MCF 10A (cell line): ENCODE data around the gene HTR3D. TPM values are rescaled to one million over a fixed set of nuclear protein-coding genes. Genes with fewer than 3 reads are reported as not detected.

Source experiments
- BruUV-seq: library from RNA; stranded (reverse); fragments of 400-500 nt; replicated peaks from 2 replicates; lab custom pipeline; 2021; lab: Mats Ljungman, UMichigan
- CTCF ChIA-PET: fragments of 300-600 bp; sonication (Branson Sonifier 250); formaldehyde crosslinking; extraction: SDS; loops from one replicate; lab custom pipeline; 2021; ENCODE audit warnings: antibody characterized with exemption, inconsistent platforms; lab: Yijun Ruan, JAX
- POLR2A ChIA-PET: fragments of 300-600, 350-650 bp; sonication (Branson Sonifier 250); formaldehyde crosslinking; extraction: SDS; loops from one replicate; lab custom pipeline; 2020; ENCODE audit warnings: antibody characterized with exemption, inconsistent platforms; lab: Yijun Ruan, JAX
- DNase-seq: peaks from one replicate; pipeline ENCODE4 v3.0.0-alpha.2; 2018; ENCODE audit not compliant: unreplicated experiment
- H3K27ac Mint-ChIP-seq: one replicate; pipeline ENCODE4 v1.8.0; 2022; ENCODE audit warnings: mild to moderate bottlenecking, low read depth, mixed read lengths; ENCODE audit not compliant: unreplicated experiment
- H3K27me3 Mint-ChIP-seq: one replicate; pipeline ENCODE4 v1.8.0; 2022; ENCODE audit warnings: mixed read lengths; ENCODE audit not compliant: insufficient read depth, unreplicated experiment
- H3K36me3 Mint-ChIP-seq: one replicate; pipeline ENCODE4 v1.8.0; 2022; ENCODE audit warnings: mild to moderate bottlenecking, moderate library complexity, mixed read lengths; ENCODE audit not compliant: insufficient read depth, unreplicated experiment
- H3K4me1 Mint-ChIP-seq: one replicate; pipeline ENCODE4 v1.8.0; 2022; ENCODE audit warnings: mixed read lengths; ENCODE audit not compliant: insufficient read depth, unreplicated experiment
- H3K4me3 Mint-ChIP-seq: one replicate; pipeline ENCODE4 v1.8.0; 2022; ENCODE audit warnings: mild to moderate bottlenecking, moderate library complexity, mixed read lengths; ENCODE audit not compliant: unreplicated experiment
- H3K9me3 Mint-ChIP-seq: one replicate; pipeline ENCODE4 v1.8.0; 2022; ENCODE audit warnings: mixed read lengths; ENCODE audit not compliant: unreplicated experiment
- intact Hi-C: fragments of 100-400 bp; cut with micrococcal nuclease; formaldehyde crosslinking; loops from 2 replicates; pipeline ENCODE4 v1.14.1; 2022
- total RNA-seq: library from RNA; stranded (reverse); gene quantifications from 2 replicates; pipeline ENCODE4 v1.2.3, GENCODE V29; 2022
- TF ChIP-seq, protein P1 (sequence below): fragments of 200-600 bp; IDR thresholded peaks from one replicate; pipeline ENCODE4 v1.8.0; 2022; ENCODE audit warnings: antibody characterized with exemption, mild to moderate bottlenecking; ENCODE audit not compliant: unreplicated experiment

The HTR3D gene
- total RNA-seq, 1 experiment from 2014 or later: not detected

- intact Hi-C loops: no loop called here
- TF ChIP-seq, protein P1, sequence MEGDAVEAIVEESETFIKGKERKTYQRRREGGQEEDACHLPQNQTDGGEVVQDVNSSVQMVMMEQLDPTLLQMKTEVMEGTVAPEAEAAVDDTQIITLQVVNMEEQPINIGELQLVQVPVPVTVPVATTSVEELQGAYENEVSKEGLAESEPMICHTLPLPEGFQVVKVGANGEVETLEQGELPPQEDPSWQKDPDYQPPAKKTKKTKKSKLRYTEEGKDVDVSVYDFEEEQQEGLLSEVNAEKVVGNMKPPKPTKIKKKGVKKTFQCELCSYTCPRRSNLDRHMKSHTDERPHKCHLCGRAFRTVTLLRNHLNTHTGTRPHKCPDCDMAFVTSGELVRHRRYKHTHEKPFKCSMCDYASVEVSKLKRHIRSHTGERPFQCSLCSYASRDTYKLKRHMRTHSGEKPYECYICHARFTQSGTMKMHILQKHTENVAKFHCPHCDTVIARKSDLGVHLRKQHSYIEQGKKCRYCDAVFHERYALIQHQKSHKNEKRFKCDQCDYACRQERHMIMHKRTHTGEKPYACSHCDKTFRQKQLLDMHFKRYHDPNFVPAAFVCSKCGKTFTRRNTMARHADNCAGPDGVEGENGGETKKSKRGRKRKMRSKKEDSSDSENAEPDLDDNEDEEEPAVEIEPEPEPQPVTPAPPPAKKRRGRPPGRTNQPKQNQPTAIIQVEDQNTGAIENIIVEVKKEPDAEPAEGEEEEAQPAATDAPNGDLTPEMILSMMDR: peak; percentile 13
- Mint-ChIP-seq H3K36me3 (no peaks in the 10 kb centered on the region), H3K27me3 (no peaks in the 10 kb centered on the region), H3K27ac (no peak overlapping the region), H3K4me1 (peaks cover 17% of the 10 kb centered on the region), H3K4me3 (no peak overlapping the region), H3K9me3 (no peaks in the 10 kb centered on the region)
- ChIA-PET CTCF (interaction anchor here (0.7 to 1.3 kb wide), 3 partner anchors 24 to 247 kb away, joined by 3 to 5 read pairs (median 3); no protein-coding TSS in a partner anchor), POLR2A (interaction anchor here (1.5 kb wide), 2 partner anchors 11 to 94 kb away, joined by 4 to 10 read pairs; partner anchors contain the start of gene EIF2B5)
- peak; percentile 49 for DNase-seq
- no TSS peak for BruUV-seq
Observed at GRCh38 chr3:184040010-184040409, 8.5 kb downstream of the HTR3D start.

DNA sequence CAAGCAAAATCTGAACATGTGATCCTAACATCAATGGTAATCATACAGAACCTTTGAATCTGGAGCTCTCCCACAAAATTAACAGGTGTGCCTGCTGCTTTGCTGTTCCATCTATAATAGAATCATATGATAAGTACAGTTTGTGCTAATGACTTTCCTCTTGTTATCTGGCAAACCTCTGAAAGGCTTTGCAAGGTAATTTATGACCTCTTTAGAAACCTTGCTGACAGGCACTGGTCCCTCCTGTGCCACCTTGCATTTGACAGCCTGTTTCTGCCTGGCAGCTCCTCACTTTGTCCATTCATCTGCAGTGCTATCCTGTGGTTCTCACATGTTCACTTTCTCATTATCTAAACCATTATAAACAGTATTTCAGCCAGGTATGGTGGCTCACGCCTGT is 11.1 kb downstream of the HTR3D start:
- peaks cover 17% of the 10 kb centered on the region for H3K4me1 Mint-ChIP-seq
- no peak for DNase-seq
- H3K9me3 Mint-ChIP-seq: no peaks in the 10 kb centered on the region
- ChIA-PET CTCF (interaction anchor here (0.6 to 0.7 kb wide), 2 partner anchors 95 to 108 kb away, joined by 3 read pairs; no protein-coding TSS in a partner anchor), POLR2A (interaction anchor here (0.6 to 1.3 kb wide), 3 partner anchors 14 to 91 kb away, joined by 3 read pairs; no protein-coding TSS in a partner anchor)
- no peak overlapping the region for H3K27ac Mint-ChIP-seq
- H3K27me3 Mint-ChIP-seq: no peaks in the 10 kb centered on the region
- no peak overlapping the region for H3K4me3 Mint-ChIP-seq
- TF ChIP-seq, protein P1: no peak
- no peaks in the 10 kb centered on the region for H3K36me3 Mint-ChIP-seq
- BruUV-seq: no TSS peak
- intact Hi-C loops: no loop called here

GRCh38 chr3:184045995-184046394 is 14.5 kb downstream of the HTR3D start:
- Mint-ChIP-seq H3K27me3 (peaks cover 6% of the 10 kb centered on the region), H3K4me1 (no peaks in the 10 kb centered on the region), H3K9me3 (no peaks in the 10 kb centered on the region), H3K4me3 (no peak overlapping the region), H3K36me3 (no peaks in the 10 kb centered on the region), H3K27ac (no peak overlapping the region)
- no peak for DNase-seq
- intact Hi-C loops: no loop called here
- no TSS peak for BruUV-seq
- POLR2A ChIA-PET: interaction anchor here (0.6 kb wide), 1 partner anchor 66 kb away, joined by 3 read pairs; no protein-coding TSS in a partner anchor
- TF ChIP-seq, protein P1: no peak
- CTCF ChIA-PET: no interaction called here

DNA sequence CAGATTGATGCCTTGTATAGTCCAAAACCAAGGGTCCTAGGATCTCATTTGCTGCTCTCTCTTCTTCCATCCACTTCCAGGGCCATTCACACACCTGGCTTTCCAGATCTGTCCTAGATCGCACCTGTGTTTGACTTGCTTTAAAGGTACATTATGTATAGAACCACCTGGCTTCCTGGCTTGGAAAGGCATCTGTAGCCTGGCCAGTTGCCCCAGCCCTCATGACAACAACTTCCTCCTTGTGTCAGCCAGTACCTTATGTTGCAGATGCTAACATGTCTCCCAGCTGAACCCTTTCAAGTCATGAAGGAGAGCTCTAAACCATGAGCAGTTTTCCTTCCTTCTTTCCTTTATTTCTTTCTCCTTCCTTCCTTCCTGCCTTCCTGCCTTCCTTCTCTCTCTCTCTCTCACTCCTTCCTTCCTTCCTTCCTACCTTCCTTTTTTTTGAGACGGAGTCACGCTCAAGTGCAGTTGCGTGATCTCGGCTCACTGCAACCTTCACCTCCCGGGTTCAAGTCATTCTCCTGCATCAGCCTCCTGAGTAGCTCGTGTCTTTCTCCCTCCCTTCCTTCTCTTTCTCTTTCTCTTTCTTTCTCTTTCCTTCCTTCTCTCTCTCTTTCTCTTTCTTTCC is 18.8 kb downstream of the HTR3D start:
- no peaks in the 10 kb centered on the region for H3K36me3 Mint-ChIP-seq
- ChIA-PET CTCF (interaction anchor here (1.0 kb wide), 1 partner anchor 201 kb away, joined by 3 read pairs; no protein-coding TSS in a partner anchor), POLR2A (interaction anchor here (0.7 kb wide), 1 partner anchor 1379 kb away, joined by 3 read pairs; no protein-coding TSS in a partner anchor)
- H3K9me3 Mint-ChIP-seq: no peaks in the 10 kb centered on the region
- peaks cover 35% of the 10 kb centered on the region for H3K27me3 Mint-ChIP-seq
- no peaks in the 10 kb centered on the region for H3K4me1 Mint-ChIP-seq
- TF ChIP-seq, protein P1: no peak
- intact Hi-C loops: no loop called here
- no peak overlapping the region for H3K4me3 Mint-ChIP-seq
- no peak overlapping the region for H3K27ac Mint-ChIP-seq
- no TSS peak for BruUV-seq
- DNase-seq: no peak
